Sigmoid colon (tissue), 7 donors: Measurements from ENCODE around the gene ZNF408. TPM values are rescaled to one million over a fixed set of nuclear protein-coding genes. Genes with fewer than 3 reads are reported as not detected.

Experiments
- DNase-seq: peaks from one replicate; pipeline ENCODE4 v3.0.0-alpha.2; 2019
- H3K27ac ChIP-seq, 4 donors: fragments of 200-600 bp; sonication (generic); one replicate each; pipeline ENCODE4 v1.5.1; 2016 to 2019; ENCODE audit warnings: mild to moderate bottlenecking in 1 of 4
- H3K27me3 ChIP-seq, 3 donors: fragments of 200-600 bp; sonication (generic); one replicate each; pipeline ENCODE4 v1.5.1; 2019; ENCODE audit warnings: mild to moderate bottlenecking in 1 of 3
- H3K36me3 ChIP-seq, 4 donors: fragments of 200-600 bp; sonication (generic); one replicate each; pipeline ENCODE4 v1.5.1; 2016 to 2019
- H3K4me1 ChIP-seq, 4 donors: fragments of 200-600 bp; sonication (generic); one replicate each; pipeline ENCODE4 v1.5.1; 2017 to 2019
- H3K4me3 ChIP-seq, 4 donors: fragments of 200-600 bp; sonication (generic); one replicate each; pipeline ENCODE4 v1.5.1; 2017 to 2019; ENCODE audit warnings: mild to moderate bottlenecking in 2 of 4, moderate library complexity in 1 of 4
- H3K9me3 ChIP-seq, 4 donors: fragments of 200-600 bp in 3 of 4; sonication (generic) in 3 of 4; one replicate each; pipeline versions ENCODE4 v1.5.1 to v1.6.1; 2013 to 2019
- EP300 ChIP-seq, 4 donors: sonication (generic); formaldehyde crosslinking; IDR thresholded peaks; one replicate each; pipeline ENCODE4 v1.6.1; 2017; ENCODE audit warnings: antibody characterized with exemption in 4 of 4
- POLR2A ChIP-seq, 2 donors: fragments of 450-650 bp; IDR thresholded peaks; one replicate each; pipeline ENCODE4 v1.6.1; 2016; ENCODE audit warnings: antibody characterized with exemption in 2 of 2, mild to moderate bottlenecking in 2 of 2, moderate library complexity in 2 of 2
- POLR2AphosphoS5 ChIP-seq, 4 donors: sonication (generic); formaldehyde crosslinking; IDR thresholded peaks; one replicate each; pipeline ENCODE4 v1.6.1; 2017; ENCODE audit warnings: antibody characterized with exemption in 4 of 4
- WGBS, 2 donors: extraction: QIAGEN DNeasy Blood & Tissue Kit; methylation state at CpG; one replicate each; pipeline ENCODE4 v1.1.7; 2013; 5-methylcytosine and 5-hydroxymethylcytosine counted together
- intact Hi-C: fragments of 100-400 bp; cut with DNase I; formaldehyde crosslinking; loops from one replicate; pipeline ENCODE4 v1.15.1; 2023
- polyA plus RNA-seq, 3 donors: library from polyadenylated mRNA; stranded (reverse); fragments of 200-250 nt; gene quantifications; one replicate each; pipeline ENCODE4 v1.2.3, GENCODE V29; 2013
- total RNA-seq, 4 donors: library from RNA; depleted of rRNA; stranded (reverse); fragments of >200 nt; gene quantifications; one replicate each; pipeline ENCODE4 v1.1.0, GENCODE V29; 2016
- TF ChIP-seq, protein P1 (sequence below), 4 experiments: fragments of 450-650 bp in 3 of 4; fragments of 200-600 bp in 1 of 4; IDR thresholded peaks; one replicate each; pipeline ENCODE4 v1.5.1; 2016 to 2019; ENCODE audit warnings: antibody characterized with exemption in 4 of 4, mild to moderate bottlenecking in 3 of 4, moderate library complexity in 2 of 4
- donor health status: healthy with polysubstance abuse.
- donor health status: Bipolar disorder and iron deficiency.
- donor health status: healthy.

ZNF408 gene
- total and polyA plus RNA-seq, 7 donors: 4.3 to 12.8 (median 8.4) TPM

DNA sequence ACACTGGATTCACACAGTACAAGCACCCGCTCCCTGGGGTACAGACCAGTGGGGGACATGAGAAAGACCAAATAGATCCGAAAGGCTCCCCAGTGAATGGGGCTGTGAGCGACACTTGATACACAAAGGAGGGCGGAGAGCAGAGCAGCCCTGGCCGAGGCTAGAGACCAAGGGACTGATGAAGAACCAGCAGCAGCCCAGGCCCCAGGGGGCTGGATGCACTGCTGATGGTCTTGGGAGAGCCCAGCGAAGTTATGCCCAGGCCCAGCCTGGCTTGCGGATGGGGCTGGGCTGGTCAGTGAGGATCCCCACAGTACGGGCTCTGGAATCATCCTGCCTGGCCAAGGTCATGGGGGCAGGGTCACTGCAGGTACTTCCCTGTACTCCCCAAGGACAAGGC is 23.7 kb upstream of the ZNF408 start:
- Histone ChIP-seq H3K4me1 (peaks cover 0 to 30% (median 26%) of the 10 kb centered on the region in 4 donors), H3K27me3 (no peaks in the 10 kb centered on the region), H3K9me3 (no peaks in the 10 kb centered on the region), H3K4me3 (no peak overlapping the region), H3K27ac (peak overlapping the region in 3 of 4 donors; percentile 7 to 79 (median 18)), H3K36me3 (peaks cover 37 to 75% (median 51%) of the 10 kb centered on the region in 4 donors)
- TF ChIP-seq, protein P1, sequence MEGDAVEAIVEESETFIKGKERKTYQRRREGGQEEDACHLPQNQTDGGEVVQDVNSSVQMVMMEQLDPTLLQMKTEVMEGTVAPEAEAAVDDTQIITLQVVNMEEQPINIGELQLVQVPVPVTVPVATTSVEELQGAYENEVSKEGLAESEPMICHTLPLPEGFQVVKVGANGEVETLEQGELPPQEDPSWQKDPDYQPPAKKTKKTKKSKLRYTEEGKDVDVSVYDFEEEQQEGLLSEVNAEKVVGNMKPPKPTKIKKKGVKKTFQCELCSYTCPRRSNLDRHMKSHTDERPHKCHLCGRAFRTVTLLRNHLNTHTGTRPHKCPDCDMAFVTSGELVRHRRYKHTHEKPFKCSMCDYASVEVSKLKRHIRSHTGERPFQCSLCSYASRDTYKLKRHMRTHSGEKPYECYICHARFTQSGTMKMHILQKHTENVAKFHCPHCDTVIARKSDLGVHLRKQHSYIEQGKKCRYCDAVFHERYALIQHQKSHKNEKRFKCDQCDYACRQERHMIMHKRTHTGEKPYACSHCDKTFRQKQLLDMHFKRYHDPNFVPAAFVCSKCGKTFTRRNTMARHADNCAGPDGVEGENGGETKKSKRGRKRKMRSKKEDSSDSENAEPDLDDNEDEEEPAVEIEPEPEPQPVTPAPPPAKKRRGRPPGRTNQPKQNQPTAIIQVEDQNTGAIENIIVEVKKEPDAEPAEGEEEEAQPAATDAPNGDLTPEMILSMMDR (IDR thresholded peaks at IDR 0.05): no peak
- TF ChIP-seq POLR2A (IDR thresholded peaks at IDR 0.05): no peak
- no peak for TF ChIP-seq POLR2AphosphoS5 (IDR thresholded peaks at IDR 0.05)
- no peak for TF ChIP-seq EP300 (IDR thresholded peaks at IDR 0.05)
- no peak for DNase-seq
- 91 to 94% methylated on average over 8 of the region's 8 CpGs for WGBS, 2 donors
- intact Hi-C loops: no loop called here

DNA sequence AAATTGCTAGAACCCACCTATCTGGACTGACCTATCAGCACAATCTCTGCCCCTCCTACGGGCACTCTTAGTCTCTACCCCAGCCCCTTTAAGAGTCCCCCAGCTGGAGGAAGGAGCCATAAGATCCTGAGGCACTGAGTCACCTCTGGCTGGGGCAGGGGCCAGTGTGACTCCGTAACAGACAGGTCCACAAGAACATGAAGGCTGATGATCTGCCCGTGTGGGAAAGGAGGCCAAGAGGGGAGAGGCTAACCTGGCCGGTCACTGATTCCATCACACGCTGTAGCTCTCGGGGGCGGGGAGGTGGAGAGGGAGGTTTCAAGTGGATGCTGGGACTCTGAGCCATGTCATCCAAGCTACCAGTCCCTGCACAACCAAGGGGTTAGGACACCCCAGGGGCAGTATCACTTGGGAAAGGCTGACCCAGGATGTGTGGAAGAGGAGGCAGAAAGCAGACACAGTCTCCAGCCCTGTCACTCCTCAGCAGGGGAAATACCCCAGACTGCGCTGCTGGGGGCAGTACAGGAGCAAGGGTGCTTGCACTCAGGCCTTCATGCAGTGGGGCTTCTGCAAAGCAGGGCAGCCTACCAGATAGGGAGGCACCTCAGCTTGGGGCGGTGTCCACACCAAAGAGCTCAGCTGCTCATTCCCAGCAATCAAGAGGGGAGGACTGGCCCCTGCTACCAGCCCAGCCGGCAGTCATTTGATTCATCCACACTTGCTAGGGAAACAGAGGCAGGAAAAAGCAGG is 22.7 kb upstream of the ZNF408 start:
- peaks cover 36 to 73% (median 45%) of the 10 kb centered on the region in 4 donors for H3K36me3 ChIP-seq
- H3K4me1 ChIP-seq: peaks cover 0 to 30% (median 27%) of the 10 kb centered on the region in 4 donors
- H3K27ac ChIP-seq: peak overlapping the region in 2 of 4 donors; percentile 21 to 79
- H3K4me3 ChIP-seq: no peak overlapping the region
- no peak for DNase-seq
- intact Hi-C loops: no loop called here
- no peaks in the 10 kb centered on the region for H3K27me3 ChIP-seq
- no peaks in the 10 kb centered on the region for H3K9me3 ChIP-seq
- TF ChIP-seq, protein P1 (IDR thresholded peaks at IDR 0.05): no peak
- TF ChIP-seq EP300 (IDR thresholded peaks at IDR 0.05): no peak
- 89 to 91% methylated on average over 10 of the region's 10 CpGs for WGBS, 2 donors

DNA sequence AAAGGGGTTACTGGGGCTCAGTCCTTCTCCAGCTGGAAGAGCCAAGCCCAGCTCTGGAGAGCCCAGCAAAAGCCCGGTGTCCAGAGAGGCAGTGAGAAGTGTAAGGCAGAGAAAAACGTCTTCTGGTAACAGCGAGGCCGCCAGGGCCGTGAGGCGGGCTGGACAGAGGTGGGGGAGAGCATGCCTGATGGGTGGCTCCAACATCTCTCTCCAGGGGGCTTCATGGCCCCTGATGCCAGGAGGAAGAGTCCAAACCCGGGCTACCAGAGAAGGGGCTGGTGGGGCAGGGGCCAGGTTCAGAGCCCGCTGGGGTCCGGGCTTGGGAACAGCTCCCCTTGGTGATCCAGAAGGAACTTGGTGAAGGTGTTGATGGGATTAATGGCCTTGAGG is 22.1 kb upstream of the ZNF408 start:
- H3K4me3 ChIP-seq: no peak overlapping the region
- no peaks in the 10 kb centered on the region for H3K9me3 ChIP-seq
- peaks cover 36 to 69% (median 45%) of the 10 kb centered on the region in 4 donors for H3K36me3 ChIP-seq
- DNase-seq: no peak
- TF ChIP-seq POLR2A (IDR thresholded peaks at IDR 0.05) (no peak), EP300 (IDR thresholded peaks at IDR 0.05) (no peak), POLR2AphosphoS5 (IDR thresholded peaks at IDR 0.05) (no peak)
- H3K27ac ChIP-seq: peak overlapping the region in 1 of 4 donors; percentile 21
- intact Hi-C loops: no loop called here
- 91 to 93% methylated on average over 9 of the region's 9 CpGs for WGBS, 2 donors
- peaks cover 0 to 32% (median 30%) of the 10 kb centered on the region in 4 donors for H3K4me1 ChIP-seq
- no peaks in the 10 kb centered on the region for H3K27me3 ChIP-seq

DNA sequence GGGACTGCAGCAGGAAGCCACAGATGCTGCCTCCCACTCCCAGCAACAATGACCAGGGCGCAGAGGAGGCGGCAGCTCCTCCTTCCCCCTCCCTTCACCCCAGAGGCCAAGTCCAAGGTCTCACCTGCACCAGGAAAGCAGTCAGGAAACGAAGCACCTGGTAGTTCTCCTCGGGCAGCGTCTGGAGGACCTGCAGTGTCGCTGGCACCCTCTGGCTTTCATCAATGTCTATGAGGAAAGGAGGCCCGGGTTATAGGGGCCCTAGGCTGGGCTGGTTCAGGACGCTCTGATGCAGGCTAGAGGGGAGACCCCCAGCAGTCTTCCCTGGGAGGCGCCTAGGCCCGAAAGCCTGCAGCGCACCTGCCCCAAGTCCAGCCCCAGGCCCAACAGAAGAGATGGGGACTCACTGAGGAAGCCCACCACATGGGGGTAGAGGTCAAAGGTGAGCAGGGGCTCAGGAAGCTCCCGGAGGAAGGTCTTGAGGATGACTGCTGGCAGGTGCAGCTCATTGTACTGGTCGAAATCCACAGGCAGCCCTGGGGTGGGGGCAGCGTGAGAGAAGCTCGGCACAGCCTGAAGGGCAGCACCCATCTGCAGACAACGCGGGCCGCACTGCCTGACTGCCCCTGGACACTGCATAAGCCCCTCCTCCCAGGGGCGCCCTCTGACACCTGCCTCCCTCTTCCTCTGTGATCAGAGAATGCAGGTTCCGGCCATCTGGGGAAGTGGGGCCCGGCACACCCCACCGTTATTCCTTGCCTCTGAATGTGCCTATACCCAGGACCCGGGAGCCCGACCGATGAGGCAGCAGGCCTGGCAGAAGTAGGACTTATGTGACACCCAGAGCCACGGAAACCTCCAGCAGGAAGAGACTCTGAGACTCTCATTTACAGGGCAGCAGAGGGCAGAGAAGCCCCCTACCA is 21.3 kb upstream of the ZNF408 start:
- no peak overlapping the region for H3K27ac ChIP-seq
- intact Hi-C loops: no loop called here
- DNase-seq: no peak
- H3K9me3 ChIP-seq: no peaks in the 10 kb centered on the region
- WGBS, 2 donors: 78 to 90% methylated on average over 26 of the region's 26 CpGs
- H3K27me3 ChIP-seq: no peaks in the 10 kb centered on the region
- H3K4me3 ChIP-seq: no peak overlapping the region
- H3K4me1 ChIP-seq: peaks cover 0 to 33% (median 29%) of the 10 kb centered on the region in 4 donors
- no peak for TF ChIP-seq POLR2AphosphoS5 (IDR thresholded peaks at IDR 0.05)
- TF ChIP-seq POLR2A (IDR thresholded peaks at IDR 0.05): no peak
- TF ChIP-seq, protein P1 (IDR thresholded peaks at IDR 0.05): no peak
- TF ChIP-seq EP300 (IDR thresholded peaks at IDR 0.05): no peak
- H3K36me3 ChIP-seq: peaks cover 36 to 77% (median 45%) of the 10 kb centered on the region in 4 donors
